GM20431 (cell line): ENCODE measurements around the gene MLXIP.
"Not testable (repeated sequence)": the region's sequence is repeated elsewhere in the genome, so short reads cannot be mapped to it uniquely, and the experiment has no call there.

Source experiments
- in situ Hi-C: fragments of 300-500 bp; cut with MseI, MboI; formaldehyde crosslinking; loops from one replicate; pipeline ENCODE4 v1.15.0; 2020; ENCODE audit warnings: low sequenced_read_pairs; ENCODE audit not compliant: unreplicated experiment

The MLXIP gene

GRCh38 chr12:122094137-122094734 lies 15.7 kb downstream of the MLXIP start:
- in situ Hi-C loops, result no loop called here

GRCh38 chr12:122094735-122095631 lies 16.4 kb downstream of the MLXIP start:
- in situ Hi-C loops, result no loop called here

- in situ Hi-C loops, result no loop called here
Observed at GRCh38 chr12:122096014-122096413, 17.5 kb downstream of the MLXIP start.

- in situ Hi-C loops, result no loop called here
Observed at GRCh38 chr12:122096591-122097149, 18.1 kb downstream of the MLXIP start.

GRCh38 chr12:122097584-122097926 lies 19.0 kb downstream of the MLXIP start:
- in situ Hi-C loops, result no loop called here

- in situ Hi-C loops, result no loop called here
Observed at GRCh38 chr12:122097927-122098756, 19.6 kb downstream of the MLXIP start.

- in situ Hi-C loops, result no loop called here
Observed at GRCh38 chr12:122099280-122099749, 20.8 kb downstream of the MLXIP start.

- in situ Hi-C loops, result no loop called here
Observed at GRCh38 chr12:122099856-122100255, 21.3 kb downstream of the MLXIP start.

- in situ Hi-C loops, result no loop called here
Observed at GRCh38 chr12:122100568-122100967, 22.0 kb downstream of the MLXIP start.

GRCh38 chr12:122102331-122102730 lies 23.8 kb downstream of the MLXIP start:
- in situ Hi-C loops, result no loop called here

- in situ Hi-C loops, result no loop called here
Observed at GRCh38 chr12:122104844-122105243, 26.3 kb downstream of the MLXIP start.

- in situ Hi-C loops, result not testable (repeated sequence)
Observed at GRCh38 chr12:122105496-122105895, 26.9 kb downstream of the MLXIP start.

- in situ Hi-C loops, result no loop called here
Observed at GRCh38 chr12:122106843-122107242, 28.3 kb downstream of the MLXIP start.

- in situ Hi-C loops, result no loop called here
Observed at GRCh38 chr12:122107261-122107660, 28.7 kb downstream of the MLXIP start.

GRCh38 chr12:122111089-122111641 lies 32.6 kb downstream of the MLXIP start:
- in situ Hi-C loops, result no loop called here

GRCh38 chr12:122116707-122117535 lies 38.4 kb downstream of the MLXIP start:
- in situ Hi-C loops, result no loop called here

- in situ Hi-C loops, result no loop called here
Observed at GRCh38 chr12:122117979-122118378, 39.4 kb downstream of the MLXIP start.

GRCh38 chr12:122121341-122121740 lies 42.8 kb downstream of the MLXIP start:
- in situ Hi-C loops, result loop anchor here (5.0 kb wide), 1 partner anchor 69 kb away; no protein-coding TSS in a partner anchor

- in situ Hi-C loops, result loop anchor here (5.0 kb wide), 1 partner anchor 69 kb away; no protein-coding TSS in a partner anchor
Observed at GRCh38 chr12:122121745-122122144, 43.2 kb downstream of the MLXIP start.
